ENCODE measurements around the gene ZNF22.

The ZNF22 gene

DNA sequence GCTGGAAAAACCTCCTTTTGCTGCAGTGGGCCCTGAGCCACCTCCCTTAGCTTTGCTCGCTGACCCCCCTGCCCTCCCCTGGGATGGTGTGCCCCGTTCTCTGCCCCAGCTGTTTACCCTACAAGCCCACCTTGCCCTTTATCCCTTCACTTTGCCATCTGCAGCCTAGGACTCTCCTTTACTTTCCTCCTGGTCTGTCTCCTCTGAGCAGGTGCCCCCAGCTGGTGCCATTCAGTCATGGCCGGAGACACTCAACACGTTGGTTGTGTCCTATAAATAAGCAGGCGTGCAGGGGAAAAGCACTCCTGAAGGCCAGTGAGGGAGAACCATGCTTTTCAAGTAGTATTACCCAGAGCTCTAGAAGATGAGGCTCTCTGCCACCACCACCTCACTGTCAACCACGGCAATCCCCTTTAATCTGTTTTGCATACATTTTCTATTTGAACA lies 35.0 kb upstream of the ZNF22 start:
- peak; percentile 29 for DNase-seq

DNA sequence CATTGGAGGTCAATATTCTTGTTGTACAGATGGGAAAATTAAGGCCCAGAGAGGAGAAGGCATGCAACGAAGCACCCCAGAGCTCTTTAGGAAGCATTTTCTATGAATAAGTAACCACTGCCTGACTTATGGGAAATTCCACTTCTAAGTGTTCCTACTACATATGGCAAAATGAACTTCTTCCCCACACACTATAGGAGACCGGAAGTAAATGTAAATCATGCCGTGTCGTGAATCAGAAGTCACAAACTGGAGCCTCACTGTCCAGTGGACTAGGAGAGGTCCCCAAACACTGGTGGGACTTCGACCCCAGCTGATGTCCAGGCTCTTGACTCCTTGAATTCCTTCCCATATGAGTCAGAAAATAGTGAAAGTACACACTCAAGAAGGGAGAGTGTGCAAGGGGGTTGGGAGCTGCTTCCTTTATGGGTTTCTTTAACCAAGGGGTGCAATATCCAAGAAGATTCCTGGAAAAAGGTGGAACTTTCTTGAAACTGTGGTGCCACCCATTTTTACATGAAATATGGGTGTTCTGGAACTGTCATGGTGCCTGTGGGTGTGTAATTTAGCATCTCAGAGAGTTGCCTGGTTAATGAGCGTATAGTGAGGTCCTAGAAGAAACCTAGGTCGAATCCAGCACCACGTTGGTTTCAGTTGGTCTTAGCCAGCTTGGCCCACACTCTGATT lies 34.5 kb upstream of the ZNF22 start:
- peak; percentile 38 for DNase-seq

- peak; percentile 48 for DNase-seq
Measured at GRCh38 chr10:44966816-44967509, 33.8 kb upstream of the ZNF22 start.

DNA sequence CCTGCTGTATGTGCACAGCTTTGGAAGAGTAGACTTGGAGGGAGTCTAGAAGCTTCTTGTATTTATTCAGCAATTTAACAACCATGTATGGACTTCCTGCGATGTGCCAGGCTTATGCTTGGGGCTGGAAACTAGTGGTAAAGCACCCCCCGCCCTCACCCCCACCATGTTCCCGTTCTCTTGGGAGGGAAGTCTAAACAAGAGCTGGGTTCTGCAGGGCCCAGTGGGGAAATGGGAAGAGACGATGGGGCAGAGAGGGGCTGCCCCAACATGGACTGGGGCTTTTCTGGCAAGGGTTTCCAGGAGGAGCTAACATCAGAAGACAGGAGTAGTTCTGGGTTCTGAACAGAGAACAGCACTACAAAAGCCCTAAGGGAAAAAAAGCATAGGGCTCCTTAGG lies 33.1 kb upstream of the ZNF22 start:
- peak; percentile 34 for DNase-seq

- DNase-seq, result no peak
Measured at GRCh38 chr10:44968091-44968490, 32.6 kb upstream of the ZNF22 start.

- no peak for DNase-seq
Measured at GRCh38 chr10:44968500-44969400, 32.0 kb upstream of the ZNF22 start.

GRCh38 chr10:44969854-44970253 lies 30.9 kb upstream of the ZNF22 start:
- DNase-seq, result no peak

GRCh38 chr10:44970812-44971395 lies 29.8 kb upstream of the ZNF22 start:
- no peak for DNase-seq

DNA sequence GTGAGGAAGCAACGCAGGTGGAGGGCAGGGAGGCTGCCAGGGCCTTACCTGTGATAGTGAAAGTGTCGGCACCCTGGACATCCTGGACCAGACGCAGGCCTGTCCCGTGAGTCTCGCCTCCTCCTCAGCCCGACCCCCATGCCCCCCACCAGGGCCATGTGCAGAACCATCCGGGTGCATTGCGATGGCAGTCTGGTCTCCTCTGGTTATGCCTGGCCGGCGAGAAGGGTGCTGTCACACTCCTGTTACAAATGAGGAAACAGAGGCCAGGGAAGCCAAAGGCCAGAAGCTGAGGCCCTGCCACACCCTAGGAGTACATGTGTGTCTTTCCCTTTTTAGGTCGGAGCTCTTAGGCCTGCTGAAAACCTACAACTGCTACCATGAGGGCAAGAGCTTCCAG lies 29.3 kb upstream of the ZNF22 start:
- DNase-seq, result no peak

GRCh38 chr10:44971935-44972757 lies 28.6 kb upstream of the ZNF22 start:
- no peak for DNase-seq

- DNase-seq, result peak; percentile 86
Measured at GRCh38 chr10:44972874-44973306, 27.8 kb upstream of the ZNF22 start.

DNA sequence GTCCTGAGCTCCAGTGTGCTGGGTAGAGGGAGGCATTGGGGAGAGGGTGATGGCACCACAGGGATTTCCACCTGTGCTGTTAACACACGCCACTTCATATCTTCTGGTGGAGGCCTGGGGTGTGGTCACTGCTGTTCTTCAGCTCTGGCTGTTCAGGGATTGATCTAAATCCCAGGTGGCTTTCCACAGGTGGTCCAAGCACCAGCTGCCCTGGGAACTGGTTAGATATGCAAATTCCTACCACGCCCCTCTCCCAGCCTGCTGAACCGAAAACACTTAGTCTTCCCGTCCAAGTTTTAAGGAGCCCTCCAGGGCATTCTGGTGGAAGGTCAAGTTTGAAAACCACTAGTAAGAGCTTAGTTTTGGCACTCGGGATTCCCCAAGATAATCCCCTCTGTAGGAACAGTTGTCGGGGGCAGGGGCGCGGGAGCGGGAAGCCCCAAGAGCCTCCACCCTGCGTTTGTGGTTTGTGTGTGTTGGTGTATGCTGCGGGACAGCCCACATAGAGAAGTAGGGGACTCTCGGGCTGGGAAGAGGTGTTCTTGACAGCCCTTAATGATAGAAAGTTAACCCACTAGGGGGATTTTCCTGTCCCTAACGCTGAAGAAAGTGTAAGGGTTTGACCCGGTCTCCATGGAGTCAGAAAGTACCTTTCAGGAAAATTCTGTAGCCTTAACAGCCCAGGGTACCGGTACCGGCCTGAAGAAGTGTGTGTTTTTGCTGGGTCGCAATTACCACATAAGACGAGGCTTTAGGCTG lies 27.2 kb upstream of the ZNF22 start:
- DNase-seq, result no peak

DNA sequence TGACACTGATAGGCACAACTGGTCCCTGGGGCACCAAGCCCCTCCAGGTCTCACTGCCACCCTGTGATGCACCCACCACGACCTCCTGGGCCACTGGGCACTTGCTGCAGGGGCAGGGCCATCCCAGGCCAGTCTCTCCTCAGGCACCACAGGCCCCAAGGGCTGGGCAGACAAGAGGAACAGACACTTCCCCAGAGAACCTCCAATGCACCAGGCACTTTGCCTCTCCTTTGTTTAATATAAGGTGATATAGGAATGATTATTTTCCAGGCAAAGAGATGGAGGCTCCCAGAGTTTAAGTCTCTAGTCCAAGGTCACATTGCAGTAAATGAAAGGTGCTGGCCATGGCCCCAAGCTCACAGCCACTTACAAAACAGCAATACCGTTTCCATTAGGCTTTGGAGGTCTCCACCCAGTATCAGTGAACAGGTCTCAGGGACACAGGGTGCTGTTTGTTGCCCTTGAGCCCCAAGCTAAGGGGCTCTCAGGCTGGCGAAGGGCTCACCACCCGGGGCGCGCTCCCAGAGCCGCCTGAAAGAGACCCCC lies 26.6 kb upstream of the ZNF22 start:
- no peak for DNase-seq

GRCh38 chr10:44974628-44975430 lies 25.9 kb upstream of the ZNF22 start:
- peak; percentile 87 for DNase-seq

- peak; percentile 91 for DNase-seq
Measured at GRCh38 chr10:44975431-44976331, 25.0 kb upstream of the ZNF22 start.

DNA sequence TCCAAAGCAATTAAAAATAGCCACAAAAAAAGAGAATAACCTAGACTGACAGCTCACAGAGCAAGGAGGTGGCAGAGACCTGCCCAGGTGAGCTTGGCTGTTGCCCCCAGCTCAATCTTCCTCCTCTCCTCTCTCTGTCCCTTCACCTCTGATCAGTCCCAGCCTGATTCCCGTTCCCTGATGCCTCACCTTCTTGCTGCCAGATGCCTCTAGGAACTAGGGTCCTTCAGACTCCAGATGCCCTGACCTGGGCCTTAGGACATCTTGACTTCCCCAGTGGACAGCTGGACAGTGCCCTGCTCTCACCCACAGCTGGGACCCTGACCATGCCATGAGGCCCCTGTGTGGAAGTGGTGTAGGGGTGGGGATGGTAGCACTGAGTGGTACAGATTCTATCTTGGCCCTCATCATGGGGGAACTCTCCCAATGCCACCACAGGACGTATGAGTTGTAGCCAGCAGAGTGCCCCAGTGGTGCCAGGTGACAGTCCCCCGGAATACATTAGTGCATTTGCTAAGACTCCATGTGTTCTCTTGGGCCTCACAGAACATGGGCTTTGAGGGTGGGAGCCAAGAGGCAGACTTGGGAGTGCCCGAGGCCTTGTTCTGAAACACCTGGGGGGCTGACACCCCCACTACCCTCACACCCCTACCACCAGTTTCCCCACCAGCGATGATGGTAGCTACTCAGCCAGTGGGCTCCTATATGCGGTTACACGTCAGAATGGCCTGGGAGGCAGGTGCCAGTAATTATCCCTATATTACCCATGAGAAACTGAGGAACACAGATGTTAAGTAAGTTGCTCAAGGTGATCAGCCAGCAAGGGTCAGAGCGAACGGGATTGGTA lies 24.1 kb upstream of the ZNF22 start:
- DNase-seq, result no peak

DNA sequence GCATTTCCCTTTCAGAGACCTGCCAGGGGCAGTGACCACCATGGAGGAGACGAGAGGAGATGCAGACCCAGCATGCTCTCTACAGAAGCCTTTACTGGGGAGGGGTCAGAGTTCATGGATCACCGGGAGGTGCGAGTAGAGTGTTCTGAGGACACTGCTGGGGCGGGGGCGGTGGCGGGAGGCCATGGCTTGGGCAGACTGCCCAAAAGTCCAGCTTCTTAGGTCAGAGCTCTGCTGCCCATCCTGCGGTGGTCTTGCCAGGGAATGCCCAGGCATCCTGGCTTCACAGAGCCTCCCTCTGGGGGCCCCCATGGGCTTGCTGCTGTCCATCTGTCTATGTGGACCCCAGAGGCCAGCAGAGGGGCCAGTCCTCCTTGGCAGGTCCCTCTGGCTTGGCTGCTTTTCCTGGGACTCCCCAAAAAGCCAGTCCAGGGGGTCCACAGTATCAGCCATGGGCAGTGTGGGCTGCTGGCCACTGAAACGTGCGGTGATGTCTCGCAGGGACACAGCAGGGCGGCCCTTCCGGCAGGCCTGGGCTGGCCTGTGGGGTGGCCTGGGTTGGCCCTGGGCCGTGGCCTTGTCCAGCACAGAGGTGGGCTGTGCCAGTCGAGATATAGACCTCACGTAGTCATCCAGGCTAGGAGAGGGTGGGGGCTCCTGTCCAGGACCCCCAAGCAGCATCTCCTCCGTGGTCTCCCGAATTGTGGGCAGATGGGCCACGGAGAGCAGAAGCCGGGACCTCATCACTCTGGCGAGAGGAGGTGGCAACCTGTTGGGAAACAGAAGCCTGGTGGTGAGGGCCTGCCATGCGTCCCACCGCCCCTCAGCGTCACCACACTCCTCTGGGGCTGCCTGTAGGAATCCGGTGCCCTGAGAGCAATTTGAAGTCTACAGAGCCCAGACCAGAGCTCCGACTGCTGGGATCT lies 23.2 kb upstream of the ZNF22 start:
- no peak for DNase-seq
